Stimulated activated CD4-positive, alpha-beta T cell treated with anti-CD3 and anti-CD28 coated beads, Interleukin-12 subunit alpha, Interleukin-12 subunit beta, amount 100 ng/mL, for 24 hours (primary cell): ENCODE results near the gene ADCYAP1R1.

Experiments used
- DNase-seq, 2 experiments: peaks; one replicate each; pipeline ENCODE4 v3.0.0-alpha.2; 2020; ENCODE audit warnings: low read depth in 2 of 2

Gene ADCYAP1R1

GRCh38 chr7:31084226-31084625, 32.1 kb downstream of the ADCYAP1R1 start:
- DNase-seq, result no peak

- no peak for DNase-seq
Measured at GRCh38 chr7:31087351-31087750, 35.2 kb downstream of the ADCYAP1R1 start.

GRCh38 chr7:31091924-31092434, 39.9 kb downstream of the ADCYAP1R1 start:
- DNase-seq, result no peak

- no peak for DNase-seq
Measured at GRCh38 chr7:31092606-31093005, 40.5 kb downstream of the ADCYAP1R1 start.

GRCh38 chr7:31093282-31093681, 41.2 kb downstream of the ADCYAP1R1 start:
- no peak for DNase-seq

- no peak for DNase-seq
Measured at GRCh38 chr7:31094271-31094670, 42.2 kb downstream of the ADCYAP1R1 start.

- DNase-seq, result no peak
Measured at GRCh38 chr7:31095286-31096197, 43.4 kb downstream of the ADCYAP1R1 start.

- DNase-seq, result no peak
Measured at GRCh38 chr7:31096198-31096876, 44.2 kb downstream of the ADCYAP1R1 start.

- DNase-seq, result no peak
Measured at GRCh38 chr7:31096877-31097258, 44.8 kb downstream of the ADCYAP1R1 start.

GRCh38 chr7:31098642-31099360, 46.7 kb downstream of the ADCYAP1R1 start:
- no peak for DNase-seq

GRCh38 chr7:31099451-31100444, 47.6 kb downstream of the ADCYAP1R1 start:
- DNase-seq, result no peak

GRCh38 chr7:31100445-31100844, 48.3 kb downstream of the ADCYAP1R1 start:
- no peak for DNase-seq

- no peak for DNase-seq
Measured at GRCh38 chr7:31100871-31101270, 48.8 kb downstream of the ADCYAP1R1 start.

- no peak for DNase-seq
Measured at GRCh38 chr7:31101544-31101943, 49.4 kb downstream of the ADCYAP1R1 start.

- DNase-seq, result no peak
Measured at GRCh38 chr7:31102151-31102972, 50.3 kb downstream of the ADCYAP1R1 start.

- DNase-seq, result no peak
Measured at GRCh38 chr7:31102973-31103850, 51.1 kb downstream of the ADCYAP1R1 start.

- DNase-seq, result no peak
Measured at GRCh38 chr7:31104361-31105255, 52.5 kb downstream of the ADCYAP1R1 start.
